Erythroblast (primary cell): ENCODE results near the gene CPPED1.

Experiments
- GATA1 ChIP-seq: IDR thresholded peaks from 2 replicates; pipeline ENCODE4 v1.6.1; 2011; ENCODE audit warnings: low read depth, mild to moderate bottlenecking, control low read depth, low read length, moderate library complexity
- POLR2A ChIP-seq: IDR thresholded peaks from 2 replicates; pipeline ENCODE4 v1.6.1; 2011; ENCODE audit warnings: mild to moderate bottlenecking, low read length

DNA sequence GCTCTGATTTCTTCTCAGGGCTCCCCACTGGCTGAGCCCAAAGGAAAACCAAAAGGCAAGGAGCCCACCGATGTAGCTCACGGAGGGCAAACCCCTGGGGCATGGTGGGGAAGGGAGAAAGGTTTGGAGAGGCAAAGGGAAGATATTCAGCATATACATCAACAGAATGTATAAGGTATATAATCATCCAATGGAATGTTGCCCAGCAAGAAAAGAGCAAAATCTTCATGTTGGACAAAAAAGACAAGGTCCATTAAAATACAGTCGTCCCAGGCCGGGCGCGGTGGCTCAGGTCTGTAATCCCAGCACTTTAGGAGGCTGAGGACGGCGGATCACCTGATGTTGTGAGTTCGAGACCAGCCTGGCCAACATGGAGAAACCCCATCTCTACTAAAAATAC, 1.6 kb downstream of the CPPED1 start:
- TF ChIP-seq POLR2A, result no peak
- no peak for TF ChIP-seq GATA1
